ENCODE measurements around the gene GBP3. TPM values are rescaled to one million over a fixed set of nuclear protein-coding genes. Genes with fewer than 3 reads are reported as not detected.
"Not testable (repeated sequence)": the region's sequence is repeated elsewhere in the genome, so short reads cannot be mapped to it uniquely, and the experiment has no call there.

Gene GBP3
- total RNA-seq, 1 donor from 2014 or later = 15.5 TPM

- H3K9me3 Mint-ChIP-seq = no peaks in the 10 kb centered on the region
- ChIA-PET POLR2A (no interaction called here), CTCF (no interaction called here)
- H3K27ac Mint-ChIP-seq = no peak overlapping the region
- H3K4me1 Mint-ChIP-seq = peaks cover 17% of the 10 kb centered on the region
- intact Hi-C loops (cut with micrococcal nuclease) = no loop called here
- no peaks in the 10 kb centered on the region for H3K27me3 Mint-ChIP-seq
- H3K4me3 Mint-ChIP-seq = no peak overlapping the region
- DNase-seq (no peak), ATAC-seq (ENCODE audit: low read depth) (no peak)
- no peak for TF ChIP-seq CTCF (IDR thresholded peaks at IDR 0.05)
- H3K36me3 Mint-ChIP-seq (ENCODE audit: low read depth) = no peaks in the 10 kb centered on the region
Measured at GRCh38 chr1:89040315-89040626, 17.6 kb upstream of the GBP3 start.

GRCh38 chr1:89037186-89037585 lies 14.5 kb upstream of the GBP3 start:
- H3K4me3 Mint-ChIP-seq = no peak overlapping the region
- intact Hi-C loops (cut with micrococcal nuclease) = no loop called here
- peaks cover 17% of the 10 kb centered on the region for H3K4me1 Mint-ChIP-seq
- DNase-seq (no peak), ATAC-seq (ENCODE audit: low read depth) (no peak)
- ChIA-PET CTCF (no interaction called here), POLR2A (no interaction called here)
- TF ChIP-seq CTCF (IDR thresholded peaks at IDR 0.05) = no peak
- no peaks in the 10 kb centered on the region for H3K9me3 Mint-ChIP-seq
- H3K27me3 Mint-ChIP-seq = no peaks in the 10 kb centered on the region
- peak overlapping the region; percentile 38 for H3K27ac Mint-ChIP-seq
- H3K36me3 Mint-ChIP-seq (ENCODE audit: low read depth) = no peaks in the 10 kb centered on the region

GRCh38 chr1:89035080-89035479 lies 12.4 kb upstream of the GBP3 start:
- H3K4me1 Mint-ChIP-seq = peaks cover 11% of the 10 kb centered on the region
- no peak for TF ChIP-seq CTCF (IDR thresholded peaks at IDR 0.05)

GRCh38 chr1:89034004-89034403 lies 11.3 kb upstream of the GBP3 start:
- H3K9me3 Mint-ChIP-seq; intact Hi-C loops (cut with micrococcal nuclease); H3K4me3 Mint-ChIP-seq; H3K27ac Mint-ChIP-seq; DNase-seq; H3K27me3 Mint-ChIP-seq; H3K4me1 Mint-ChIP-seq; POLR2A ChIA-PET; ATAC-seq (ENCODE audit: low read depth); H3K36me3 Mint-ChIP-seq (ENCODE audit: low read depth); CTCF ChIA-PET: not testable (repeated sequence)

More at GRCh38 chr1:89035080-89035479, 12.4 kb upstream of the GBP3 start:
- ChIA-PET POLR2A (no interaction called here), CTCF (no interaction called here)
- no peaks in the 10 kb centered on the region for H3K27me3 Mint-ChIP-seq
- no peak overlapping the region for H3K4me3 Mint-ChIP-seq
- H3K27ac Mint-ChIP-seq = no peak overlapping the region
- H3K36me3 Mint-ChIP-seq (ENCODE audit: low read depth) = no peaks in the 10 kb centered on the region
- DNase-seq = no peak
- peaks cover 3% of the 10 kb centered on the region for H3K9me3 Mint-ChIP-seq
- no peak for ATAC-seq (ENCODE audit: low read depth)
- intact Hi-C loops (cut with micrococcal nuclease) = no loop called here

- not testable (repeated sequence) for H3K27ac Mint-ChIP-seq
Measured at GRCh38 chr1:89029051-89029450, 6.4 kb upstream of the GBP3 start.

GRCh38 chr1:89025928-89026327 lies 3.3 kb upstream of the GBP3 start:
- intact Hi-C loops (cut with micrococcal nuclease) = no loop called here
- Mint-ChIP-seq H3K27ac (no peak overlapping the region), H3K9me3 (peaks cover 16% of the 10 kb centered on the region), H3K27me3 (no peaks in the 10 kb centered on the region), H3K36me3 (ENCODE audit: low read depth) (peaks cover 4% of the 10 kb centered on the region), H3K4me3 (no peak overlapping the region), H3K4me1 (peaks cover 26% of the 10 kb centered on the region)
- ChIA-PET CTCF (no interaction called here), POLR2A (no interaction called here)
- no peak for TF ChIP-seq CTCF (IDR thresholded peaks at IDR 0.05)
- DNase-seq (no peak), ATAC-seq (ENCODE audit: low read depth) (no peak)

More at GRCh38 chr1:89029051-89029450, 6.4 kb upstream of the GBP3 start:
- H3K27me3 Mint-ChIP-seq; H3K4me3 Mint-ChIP-seq; CTCF ChIA-PET; H3K36me3 Mint-ChIP-seq (ENCODE audit: low read depth); H3K4me1 Mint-ChIP-seq; intact Hi-C loops (cut with micrococcal nuclease); POLR2A ChIA-PET; DNase-seq; ATAC-seq (ENCODE audit: low read depth): not testable (repeated sequence)
- peaks cover 16% of the 10 kb centered on the region for H3K9me3 Mint-ChIP-seq

All from activated B cell treated with CpG ODN at 0.5 μM for 24 hours (primary cell).